ENCODE measurements around the gene MAST4. TPM values are rescaled to one million over a fixed set of nuclear protein-coding genes. Genes with fewer than 3 reads are reported as not detected.
"Not testable (repeated sequence)": the region's sequence is repeated elsewhere in the genome, so short reads cannot be mapped to it uniquely, and the experiment has no call there.

MAST4 gene
- total RNA-seq, 2 donors from 2014 or later: 9.5 to 20.8 TPM

DNA sequence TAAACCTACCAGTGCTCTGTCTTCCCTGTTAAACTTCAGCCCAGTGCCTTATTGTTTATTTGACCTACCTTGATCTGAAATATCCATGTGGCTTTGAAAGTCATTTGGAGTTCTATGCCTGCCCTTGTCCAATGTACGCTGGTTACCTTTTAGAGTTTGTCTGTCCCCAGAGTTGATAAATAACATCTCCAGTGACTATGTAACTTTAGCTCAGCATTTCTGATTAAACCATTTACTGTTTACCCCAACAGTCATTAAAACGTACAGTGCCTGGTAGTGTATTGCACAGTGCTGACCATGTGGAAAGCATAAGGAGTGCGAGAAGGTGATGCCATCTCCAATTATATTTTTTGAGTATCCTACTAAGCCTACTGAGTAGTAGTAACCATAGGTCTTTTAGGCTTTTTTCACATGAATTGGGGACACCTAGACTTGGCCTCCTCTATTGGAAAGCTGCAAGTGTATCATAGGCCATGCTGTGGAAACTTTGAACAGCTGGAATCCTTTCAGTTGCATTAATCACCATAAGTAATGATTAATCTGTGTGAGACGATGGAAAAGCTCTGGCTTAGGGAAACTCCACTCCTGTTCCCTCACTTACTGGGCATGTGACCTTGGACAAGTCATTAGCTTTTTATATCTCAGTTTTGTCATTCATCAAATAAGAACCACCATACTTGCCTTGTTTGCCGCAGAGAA, 93.5 kb downstream of the MAST4 start:
- Histone ChIP-seq H3K27ac (no peak overlapping the region), H3K9ac (ENCODE audit: low read depth in 2 of 2, low read length in 2 of 2) (no peak overlapping the region), H3K9me3 (no peaks in the 10 kb centered on the region), H3K4me1 (no peaks in the 10 kb centered on the region), H3K4me3 (no peak overlapping the region), H3K27me3 (no peaks in the 10 kb centered on the region), H3K36me3 (no peaks in the 10 kb centered on the region)
- intact Hi-C loops (cut with DNase I): no loop called here
- no peak for DNase-seq
- TF ChIP-seq, protein P1, sequence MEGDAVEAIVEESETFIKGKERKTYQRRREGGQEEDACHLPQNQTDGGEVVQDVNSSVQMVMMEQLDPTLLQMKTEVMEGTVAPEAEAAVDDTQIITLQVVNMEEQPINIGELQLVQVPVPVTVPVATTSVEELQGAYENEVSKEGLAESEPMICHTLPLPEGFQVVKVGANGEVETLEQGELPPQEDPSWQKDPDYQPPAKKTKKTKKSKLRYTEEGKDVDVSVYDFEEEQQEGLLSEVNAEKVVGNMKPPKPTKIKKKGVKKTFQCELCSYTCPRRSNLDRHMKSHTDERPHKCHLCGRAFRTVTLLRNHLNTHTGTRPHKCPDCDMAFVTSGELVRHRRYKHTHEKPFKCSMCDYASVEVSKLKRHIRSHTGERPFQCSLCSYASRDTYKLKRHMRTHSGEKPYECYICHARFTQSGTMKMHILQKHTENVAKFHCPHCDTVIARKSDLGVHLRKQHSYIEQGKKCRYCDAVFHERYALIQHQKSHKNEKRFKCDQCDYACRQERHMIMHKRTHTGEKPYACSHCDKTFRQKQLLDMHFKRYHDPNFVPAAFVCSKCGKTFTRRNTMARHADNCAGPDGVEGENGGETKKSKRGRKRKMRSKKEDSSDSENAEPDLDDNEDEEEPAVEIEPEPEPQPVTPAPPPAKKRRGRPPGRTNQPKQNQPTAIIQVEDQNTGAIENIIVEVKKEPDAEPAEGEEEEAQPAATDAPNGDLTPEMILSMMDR (IDR thresholded peaks at IDR 0.05): no peak

DNA sequence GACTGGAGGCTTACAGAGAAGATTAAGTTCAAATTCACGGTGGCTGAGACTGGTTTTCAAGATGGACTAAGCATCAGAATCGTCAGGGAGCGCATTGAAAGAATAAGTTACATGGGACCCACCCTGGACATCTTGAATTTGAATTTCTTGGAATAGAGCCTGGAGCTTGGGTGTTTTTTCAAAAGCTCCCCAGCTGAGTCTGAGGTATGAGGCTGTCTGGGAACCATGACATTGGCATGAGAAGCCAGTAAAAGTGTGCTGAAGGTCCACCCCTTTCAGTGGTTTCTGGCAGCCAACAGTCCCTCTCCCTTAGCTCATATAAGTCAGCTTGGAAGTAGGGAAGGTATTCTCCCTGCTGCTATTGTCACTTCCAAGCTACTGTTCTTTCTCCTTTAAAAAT, 97.8 kb downstream of the MAST4 start:
- intact Hi-C loops (cut with DNase I): no loop called here
- Histone ChIP-seq H3K9ac (ENCODE audit: low read depth in 2 of 2, low read length in 2 of 2) (no peak overlapping the region), H3K27me3 (no peaks in the 10 kb centered on the region), H3K4me1 (no peaks in the 10 kb centered on the region), H3K36me3 (no peaks in the 10 kb centered on the region), H3K9me3 (no peaks in the 10 kb centered on the region), H3K4me3 (no peak overlapping the region), H3K27ac (no peak overlapping the region)
- TF ChIP-seq, protein P1 (IDR thresholded peaks at IDR 0.05): no peak
- DNase-seq: no peak

DNA sequence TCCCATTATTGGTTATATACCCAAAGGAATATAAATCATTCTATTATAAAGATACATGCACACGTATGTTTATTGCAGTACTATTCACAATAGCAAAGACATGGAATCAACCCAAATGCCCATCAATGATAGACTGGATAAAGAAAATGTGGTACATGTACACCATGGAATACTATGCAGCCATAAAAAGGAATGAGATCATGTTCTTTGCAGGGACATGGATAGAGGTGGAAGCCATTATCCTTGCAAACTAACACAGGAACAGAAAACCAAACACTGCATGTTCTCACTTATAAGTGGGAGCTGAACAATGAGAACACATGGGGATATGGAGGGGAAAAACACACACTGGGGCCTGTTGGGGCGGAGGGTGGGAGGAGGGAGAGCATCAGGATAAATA, 99.6 kb downstream of the MAST4 start:
- intact Hi-C loops (cut with DNase I); H3K36me3 ChIP-seq; H3K4me3 ChIP-seq; H3K27me3 ChIP-seq; H3K27ac ChIP-seq; H3K4me1 ChIP-seq; H3K9me3 ChIP-seq; DNase-seq; H3K9ac ChIP-seq (ENCODE audit: low read depth in 2 of 2, low read length in 2 of 2): not testable (repeated sequence)

DNA sequence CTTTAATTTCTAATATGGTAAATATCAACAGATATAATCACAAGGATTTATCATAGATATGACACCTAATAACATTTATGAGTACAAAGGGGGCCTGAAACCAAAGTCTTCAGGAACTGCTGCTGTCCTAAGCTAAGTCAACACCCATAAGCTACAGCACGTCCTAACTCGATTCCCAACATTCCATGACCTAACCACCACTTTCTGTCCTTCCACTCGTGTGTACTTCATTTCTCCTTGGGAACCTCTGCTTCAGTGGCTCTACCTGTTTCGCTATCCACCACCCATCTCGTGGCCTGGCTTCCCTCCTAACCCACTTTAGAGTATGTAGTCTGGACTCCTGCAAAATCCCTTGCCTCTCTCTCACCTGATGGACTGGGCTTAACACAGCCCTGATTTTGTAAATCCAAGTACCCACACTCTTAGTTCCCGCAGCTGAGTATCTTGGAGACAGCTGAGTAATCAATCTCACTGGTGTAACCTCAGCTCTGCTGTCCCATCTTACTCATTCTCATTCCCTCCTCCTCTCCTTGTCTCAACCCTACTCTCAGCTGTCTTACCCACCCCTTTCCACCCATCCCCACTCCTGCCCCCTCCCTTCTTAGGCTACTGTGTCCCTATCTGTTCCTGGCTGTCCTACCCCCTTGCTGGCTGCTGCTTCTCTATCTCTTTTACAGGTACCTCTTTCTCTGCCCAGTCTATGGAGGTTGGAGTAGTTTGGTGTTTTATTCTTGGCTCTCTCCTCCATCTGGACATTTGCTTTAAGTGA, 101.8 kb downstream of the MAST4 start:
- H3K27me3 ChIP-seq: no peaks in the 10 kb centered on the region
- H3K9ac ChIP-seq (ENCODE audit: low read depth in 2 of 2, low read length in 2 of 2): no peak overlapping the region
- H3K9me3 ChIP-seq: no peaks in the 10 kb centered on the region
- no peak overlapping the region for H3K27ac ChIP-seq
- H3K4me3 ChIP-seq: no peak overlapping the region
- no peak for DNase-seq
- TF ChIP-seq, protein P1 (IDR thresholded peaks at IDR 0.05): no peak
- intact Hi-C loops (cut with DNase I): no loop called here
- no peaks in the 10 kb centered on the region for H3K36me3 ChIP-seq
- no peaks in the 10 kb centered on the region for H3K4me1 ChIP-seq

DNA sequence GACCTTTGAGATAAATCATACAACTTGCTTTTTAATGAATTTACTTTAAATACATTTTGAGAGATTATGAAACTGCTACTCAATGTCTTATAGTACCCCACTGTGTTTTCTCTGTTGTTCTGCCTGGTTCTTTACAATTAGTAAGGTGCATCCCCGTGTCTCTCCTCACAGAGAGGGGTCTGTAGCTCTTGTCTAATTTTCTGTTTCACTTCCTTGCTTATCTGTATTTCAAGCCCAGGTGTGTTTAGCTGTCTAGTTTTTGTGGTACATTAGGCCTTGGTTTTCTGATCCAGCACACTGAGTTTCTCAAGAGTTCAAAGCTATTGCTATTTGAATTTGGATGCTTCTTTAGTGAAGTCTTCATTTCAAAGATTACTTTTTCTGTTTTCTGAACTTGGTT, 105.1 kb downstream of the MAST4 start:
- no peaks in the 10 kb centered on the region for H3K36me3 ChIP-seq
- intact Hi-C loops (cut with DNase I): no loop called here
- no peak overlapping the region for H3K4me3 ChIP-seq
- no peaks in the 10 kb centered on the region for H3K9me3 ChIP-seq
- no peak for DNase-seq
- no peaks in the 10 kb centered on the region for H3K4me1 ChIP-seq
- H3K9ac ChIP-seq (ENCODE audit: low read depth in 2 of 2, low read length in 2 of 2): no peak overlapping the region
- H3K27ac ChIP-seq: no peak overlapping the region
- no peaks in the 10 kb centered on the region for H3K27me3 ChIP-seq
- TF ChIP-seq, protein P1 (IDR thresholded peaks at IDR 0.05): no peak

DNA sequence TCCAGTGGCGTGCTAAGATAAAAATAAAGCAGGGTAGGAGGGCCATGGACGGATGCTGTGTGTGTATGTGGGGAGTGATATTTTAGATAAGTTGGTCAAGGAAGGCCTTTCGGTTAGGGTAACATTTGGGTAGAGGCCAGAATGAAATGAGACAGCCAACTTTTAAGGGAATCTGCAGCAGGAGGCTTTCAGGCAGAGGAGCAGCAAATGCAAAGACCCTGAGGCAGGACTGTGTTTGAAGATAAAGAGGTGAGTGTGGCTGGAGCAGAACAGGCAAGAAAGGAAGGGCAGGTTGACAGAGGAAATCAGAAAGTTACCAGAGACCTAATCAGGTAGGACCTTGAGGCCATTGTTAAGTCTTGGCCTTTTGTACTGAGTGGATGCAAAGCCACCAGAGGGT, 106.2 kb downstream of the MAST4 start:
- DNase-seq: no peak
- H3K9ac ChIP-seq (ENCODE audit: low read depth in 2 of 2, low read length in 2 of 2): no peak overlapping the region
- H3K27ac ChIP-seq: no peak overlapping the region
- intact Hi-C loops (cut with DNase I): no loop called here
- no peaks in the 10 kb centered on the region for H3K27me3 ChIP-seq
- H3K36me3 ChIP-seq: no peaks in the 10 kb centered on the region
- H3K9me3 ChIP-seq: no peaks in the 10 kb centered on the region
- TF ChIP-seq, protein P1 (IDR thresholded peaks at IDR 0.05): no peak
- H3K4me1 ChIP-seq: no peaks in the 10 kb centered on the region
- no peak overlapping the region for H3K4me3 ChIP-seq
